Uterus (tissue), 4 donors: ENCODE measurements around the gene GABARAPL1. TPM values are rescaled to one million over a fixed set of nuclear protein-coding genes. Genes with fewer than 3 reads are reported as not detected.

Experiments
- DNase-seq, 2 donors: peaks; one replicate each; pipeline ENCODE4 v3.0.0-alpha.2; 2019 to 2020
- H3K27ac ChIP-seq, 2 donors: fragments of 200-600 bp; sonication (generic); 1 replicate in 1 of 2; 2 replicates in 1 of 2; pipeline ENCODE4 v1.5.1; 2016 to 2018
- H3K27me3 ChIP-seq, 2 donors: fragments of 200-600 bp; sonication (generic); one replicate each; pipeline ENCODE4 v1.5.1; 2018 to 2019; ENCODE audit warnings: control low read depth in 1 of 2
- H3K36me3 ChIP-seq, 2 donors: fragments of 200-600 bp; sonication (generic); one replicate each; pipeline ENCODE4 v1.5.1; 2019; ENCODE audit warnings: control low read depth in 1 of 2
- H3K4me1 ChIP-seq, 2 donors: fragments of 200-600 bp; sonication (generic); one replicate each; pipeline ENCODE4 v1.5.1; 2018 to 2019; ENCODE audit warnings: control low read depth in 1 of 2
- H3K4me3 ChIP-seq, 2 donors: fragments of 200-600 bp; sonication (generic); 1 replicate in 1 of 2; 2 replicates in 1 of 2; pipeline ENCODE4 v1.5.1; 2018 to 2019; ENCODE audit warnings: mild to moderate bottlenecking in 1 of 2
- H3K9me3 ChIP-seq, 2 donors: fragments of 200-600 bp; sonication (generic); one replicate each; pipeline ENCODE4 v1.5.1; 2019; ENCODE audit warnings: control low read depth in 1 of 2
- POLR2A ChIP-seq, 2 donors: fragments of 450-650 bp; IDR thresholded peaks; one replicate each; pipeline ENCODE4 v1.6.1; 2016; ENCODE audit warnings: antibody characterized with exemption in 2 of 2, mild to moderate bottlenecking in 1 of 2, moderate library complexity in 1 of 2
- intact Hi-C: fragments of 100-400 bp; cut with DNase I; formaldehyde crosslinking; loops from one replicate; pipeline ENCODE4 v1.15.1; 2023; ENCODE audit warnings: low total_unique reads
- total RNA-seq, 4 donors: library from RNA; depleted of rRNA in 3 of 4; stranded (reverse); fragments of >200 nt in 3 of 4; gene quantifications; one replicate each; pipeline versions ENCODE4 v1.1.0 to v1.2.4, GENCODE V29; 2014 to 2023
- TF ChIP-seq, protein P1 (sequence below), 4 experiments: fragments of 200-600 bp in 2 of 4; fragments of 450-650 bp in 2 of 4; sonication (generic) in 2 of 4; IDR thresholded peaks; one replicate each; pipeline ENCODE4 v1.5.1; 2016 to 2019; ENCODE audit warnings: antibody characterized with exemption in 4 of 4, mild to moderate bottlenecking in 2 of 4, moderate library complexity in 1 of 4
- donor health status: DM: yes; HTN: yes; CAD: no.

GABARAPL1 gene
- total RNA-seq, 4 donors from 2014 or later = 42.9 to 216 (median 62.7) TPM

DNA sequence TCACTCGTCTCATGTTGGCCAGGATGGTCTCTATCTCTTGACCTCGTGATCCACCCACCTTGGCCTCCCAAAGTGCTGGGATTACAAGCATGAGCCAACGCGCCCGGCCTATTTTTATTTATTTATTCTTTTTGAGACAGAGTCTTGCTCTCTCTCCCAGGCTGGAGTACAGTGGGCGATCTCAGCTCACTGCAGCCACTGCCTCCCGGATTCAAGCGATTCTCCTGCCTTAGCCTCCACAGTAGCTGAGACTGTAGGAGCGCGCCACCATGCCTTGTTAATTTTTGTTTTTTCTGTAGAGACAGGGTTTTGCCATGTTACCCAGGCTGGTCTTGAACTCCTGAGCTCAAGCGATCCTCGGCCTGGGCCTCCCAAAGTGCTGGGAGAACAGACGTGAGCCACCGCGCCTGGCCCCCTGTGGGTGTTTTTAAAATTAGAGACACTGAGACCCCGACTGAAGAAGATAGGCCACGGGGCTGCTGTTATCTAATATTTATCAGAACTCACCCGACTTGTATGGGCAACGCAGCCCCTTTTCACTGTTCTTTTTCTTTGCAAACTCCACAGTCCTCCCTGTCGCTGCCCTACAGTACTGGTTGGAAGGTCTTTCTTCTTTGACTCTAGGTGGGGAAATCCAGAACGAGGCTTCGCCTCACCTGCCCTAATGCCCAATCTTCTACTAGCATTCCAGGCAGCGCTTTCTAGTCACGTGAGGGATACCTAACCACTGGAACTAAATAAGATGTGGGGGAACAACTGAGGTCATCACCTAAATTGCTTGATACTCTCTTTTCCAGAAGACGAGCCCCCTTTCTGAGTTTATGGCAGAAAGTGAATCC lies 1.4 kb upstream of the GABARAPL1 start:
- peak overlapping the region in 1 of 2 donors; percentile 91 for H3K4me3 ChIP-seq

GRCh38 chr12:10211940-10212738 lies 538 bp upstream of the GABARAPL1 start:
- H3K36me3 ChIP-seq = no peaks in the 10 kb centered on the region
- TF ChIP-seq POLR2A (IDR thresholded peaks at IDR 0.05) = peak; percentile 67 to 95
- TF ChIP-seq, protein P1, sequence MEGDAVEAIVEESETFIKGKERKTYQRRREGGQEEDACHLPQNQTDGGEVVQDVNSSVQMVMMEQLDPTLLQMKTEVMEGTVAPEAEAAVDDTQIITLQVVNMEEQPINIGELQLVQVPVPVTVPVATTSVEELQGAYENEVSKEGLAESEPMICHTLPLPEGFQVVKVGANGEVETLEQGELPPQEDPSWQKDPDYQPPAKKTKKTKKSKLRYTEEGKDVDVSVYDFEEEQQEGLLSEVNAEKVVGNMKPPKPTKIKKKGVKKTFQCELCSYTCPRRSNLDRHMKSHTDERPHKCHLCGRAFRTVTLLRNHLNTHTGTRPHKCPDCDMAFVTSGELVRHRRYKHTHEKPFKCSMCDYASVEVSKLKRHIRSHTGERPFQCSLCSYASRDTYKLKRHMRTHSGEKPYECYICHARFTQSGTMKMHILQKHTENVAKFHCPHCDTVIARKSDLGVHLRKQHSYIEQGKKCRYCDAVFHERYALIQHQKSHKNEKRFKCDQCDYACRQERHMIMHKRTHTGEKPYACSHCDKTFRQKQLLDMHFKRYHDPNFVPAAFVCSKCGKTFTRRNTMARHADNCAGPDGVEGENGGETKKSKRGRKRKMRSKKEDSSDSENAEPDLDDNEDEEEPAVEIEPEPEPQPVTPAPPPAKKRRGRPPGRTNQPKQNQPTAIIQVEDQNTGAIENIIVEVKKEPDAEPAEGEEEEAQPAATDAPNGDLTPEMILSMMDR (IDR thresholded peaks at IDR 0.05) = no peak
- intact Hi-C loops = loop anchor here (10.0 kb wide), 1 partner anchor 153 kb away; no protein-coding TSS in a partner anchor
- H3K4me3 ChIP-seq = peak overlapping the region; percentile 84 to 91
- peak overlapping the region; percentile 100 for H3K27ac ChIP-seq
- no peaks in the 10 kb centered on the region for H3K27me3 ChIP-seq
- peak; percentile 98 for DNase-seq
- H3K9me3 ChIP-seq = no peaks in the 10 kb centered on the region
- peaks cover 0 to 6% of the 10 kb centered on the region in 2 donors for H3K4me1 ChIP-seq

More for the DNA sequence above, 1.4 kb upstream of the GABARAPL1 start:
- no peaks in the 10 kb centered on the region for H3K27me3 ChIP-seq
- peaks cover 0 to 5% of the 10 kb centered on the region in 2 donors for H3K4me1 ChIP-seq
- no peaks in the 10 kb centered on the region for H3K36me3 ChIP-seq
- TF ChIP-seq POLR2A (IDR thresholded peaks at IDR 0.05) = no peak
- no peaks in the 10 kb centered on the region for H3K9me3 ChIP-seq
- peak overlapping the region; percentile 100 for H3K27ac ChIP-seq
- DNase-seq = peak in 1 of 2 donors; percentile 28
- intact Hi-C loops = loop anchor here (10.0 kb wide), 1 partner anchor 153 kb away; no protein-coding TSS in a partner anchor

- intact Hi-C loops = loop anchor here (10.0 kb wide), 1 partner anchor 151 kb away; no protein-coding TSS in a partner anchor
- Histone ChIP-seq H3K36me3 (no peaks in the 10 kb centered on the region), H3K27me3 (no peaks in the 10 kb centered on the region), H3K9me3 (no peaks in the 10 kb centered on the region), H3K4me3 (peak overlapping the region; percentile 84 to 91), H3K27ac (peak overlapping the region; percentile 100), H3K4me1 (peaks cover 0 to 10% of the 10 kb centered on the region in 2 donors)
- peak; percentile 7 to 49 for TF ChIP-seq POLR2A (IDR thresholded peaks at IDR 0.05)
- TF ChIP-seq, protein P1 (IDR thresholded peaks at IDR 0.05) = peak in 1 of 4 experiments; percentile 5
- peak; percentile 74 to 83 for DNase-seq
Observed at GRCh38 chr12:10213168-10214135, 775 bp downstream of the GABARAPL1 start.

GRCh38 chr12:10214136-10214894 lies 1.6 kb downstream of the GABARAPL1 start:
- no peak for DNase-seq
- no peak for TF ChIP-seq POLR2A (IDR thresholded peaks at IDR 0.05)
- TF ChIP-seq, protein P1 (IDR thresholded peaks at IDR 0.05) = no peak
- peak overlapping the region; percentile 84 to 91 for H3K4me3 ChIP-seq
- no peaks in the 10 kb centered on the region for H3K9me3 ChIP-seq
- intact Hi-C loops = loop anchor here (10.0 kb wide), 1 partner anchor 150 kb away; no protein-coding TSS in a partner anchor
- no peaks in the 10 kb centered on the region for H3K27me3 ChIP-seq
- peaks cover 0 to 10% of the 10 kb centered on the region in 2 donors for H3K4me1 ChIP-seq
- peak overlapping the region; percentile 100 for H3K27ac ChIP-seq
- H3K36me3 ChIP-seq = no peaks in the 10 kb centered on the region
